Activated CD4-positive, alpha-beta T cell treated with anti-CD3 and anti-CD28 coated beads for 36 hours (primary cell): ENCODE measurements around the gene ANAPC2. TPM values are rescaled to one million over a fixed set of nuclear protein-coding genes. Genes with fewer than 3 reads are reported as not detected.

Source experiments
- ATAC-seq: fragments of 200-7000 bp; cut with Tn5 transposase; one replicate; pipeline ENCODE4 v1.10.0; 2021; ENCODE audit warnings: mild to moderate bottlenecking, moderate library complexity
- CTCF ChIA-PET: fragments of 350-600 bp; sonication (Branson Sonifier 250); formaldehyde crosslinking; loops from one replicate; lab custom pipeline; 2021; ENCODE audit warnings: antibody characterized with exemption; lab: Charles Lee
- POLR2A ChIA-PET: fragments of 350-600 bp; sonication (Branson Sonifier 250); formaldehyde crosslinking; loops from one replicate; lab custom pipeline; 2021; ENCODE audit warnings: antibody characterized with exemption, inconsistent platforms; lab: Charles Lee
- DNase-seq: peaks from one replicate; pipeline ENCODE4 v3.0.0-alpha.2; 2020
- H3K27ac Mint-ChIP-seq: one replicate; pipeline ENCODE4 v1.8.0; 2021; ENCODE audit warnings: mixed read lengths
- H3K27me3 Mint-ChIP-seq: one replicate; pipeline ENCODE4 v1.8.0; 2021; ENCODE audit warnings: mixed read lengths
- H3K36me3 Mint-ChIP-seq: one replicate; pipeline ENCODE4 v1.8.0; 2021; ENCODE audit warnings: low read depth, mixed read lengths
- H3K4me1 Mint-ChIP-seq: one replicate; pipeline ENCODE4 v1.8.0; 2021; ENCODE audit warnings: mixed read lengths
- H3K4me3 Mint-ChIP-seq: one replicate; pipeline ENCODE4 v1.8.0; 2021; ENCODE audit warnings: mild to moderate bottlenecking, moderate library complexity, mixed read lengths
- H3K9me3 Mint-ChIP-seq: one replicate; pipeline ENCODE4 v1.8.0; 2021; ENCODE audit warnings: low read depth, mixed read lengths
- intact Hi-C, 2 experiments: fragments of 100-400 bp; cut with DNase I in 1 of 2; cut with micrococcal nuclease in 1 of 2; formaldehyde crosslinking; loops; one replicate each; pipeline versions ENCODE4 v1.14.2 to v1.15.1; 2022 to 2024; cut with DNase I, micrococcal nuclease
- total RNA-seq, 2 experiments: library from RNA; stranded (reverse); gene quantifications; one replicate each; pipeline ENCODE4 v1.2.3, GENCODE V29; 2021

ANAPC2 gene
- total RNA-seq, 2 experiments from 2014 or later: 30.8 to 38.4 TPM

DNA sequence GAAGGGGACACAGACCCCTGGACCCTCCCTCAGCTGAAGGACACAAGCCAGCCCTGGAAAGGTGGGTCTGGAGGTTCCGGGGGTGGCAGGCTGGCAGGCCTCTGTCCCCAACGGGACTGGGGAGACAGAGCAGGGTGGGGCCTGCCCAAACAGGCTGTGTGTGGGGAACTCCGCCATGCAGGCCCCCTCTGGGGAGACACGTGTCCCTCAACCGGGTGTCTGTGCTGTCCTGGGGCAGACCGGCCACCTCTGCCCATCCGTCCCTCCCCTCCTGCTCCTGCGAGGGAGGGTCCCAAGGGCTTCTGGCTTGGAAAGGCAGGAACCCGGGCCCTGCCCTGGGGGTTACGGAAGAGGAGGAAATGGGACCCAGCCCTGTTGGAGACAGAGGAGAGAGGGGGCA lies 43.7 kb upstream of the ANAPC2 start:
- Mint-ChIP-seq H3K27ac (no peak overlapping the region), H3K27me3 (peaks cover 4% of the 10 kb centered on the region), H3K9me3 (no peaks in the 10 kb centered on the region), H3K4me3 (no peak overlapping the region), H3K4me1 (peaks cover 5% of the 10 kb centered on the region), H3K36me3 (no peaks in the 10 kb centered on the region)
- ChIA-PET CTCF (no interaction called here), POLR2A (no interaction called here)
- ATAC-seq: no peak
- DNase-seq: no peak
- intact Hi-C loops: no loop called here

GRCh38 chr9:137231372-137232039 lies 43.1 kb upstream of the ANAPC2 start:
- CTCF ChIA-PET: no interaction called here
- H3K4me3 Mint-ChIP-seq: no peak overlapping the region

GRCh38 chr9:137230705-137231371 lies 42.5 kb upstream of the ANAPC2 start, which contains the start of gene SLC34A3:
TSS of gene SLC34A3 (plus strand) at chr9:137230901. CDS start at chr9:137231703, 802 bp downstream.
- peaks cover 2% of the 10 kb centered on the region for H3K4me1 Mint-ChIP-seq

More at GRCh38 chr9:137231372-137232039, 43.1 kb upstream of the ANAPC2 start:
- peaks cover 4% of the 10 kb centered on the region for H3K27me3 Mint-ChIP-seq
- ATAC-seq: no peak
- no peak for DNase-seq
- no peaks in the 10 kb centered on the region for H3K9me3 Mint-ChIP-seq
- H3K36me3 Mint-ChIP-seq: no peaks in the 10 kb centered on the region
- intact Hi-C loops: no loop called here
- POLR2A ChIA-PET: no interaction called here
- no peak overlapping the region for H3K27ac Mint-ChIP-seq
- H3K4me1 Mint-ChIP-seq: peaks cover 2% of the 10 kb centered on the region

GRCh38 chr9:137229903-137230704 lies 41.7 kb upstream of the ANAPC2 start:
- CTCF ChIA-PET: interaction anchor here (0.5 kb wide), 1 partner anchor 95 kb away, joined by 3 read pairs; no protein-coding TSS in a partner anchor
- POLR2A ChIA-PET: no interaction called here
- no peak for ATAC-seq
- Mint-ChIP-seq H3K4me3 (no peak overlapping the region), H3K27me3 (peaks cover 4% of the 10 kb centered on the region), H3K4me1 (peaks cover 5% of the 10 kb centered on the region), H3K9me3 (no peaks in the 10 kb centered on the region), H3K27ac (no peak overlapping the region), H3K36me3 (no peaks in the 10 kb centered on the region)
- no peak for DNase-seq
- intact Hi-C loops: loop anchor here in 1 of 2 experiments (10.0 kb wide), 2 partner anchors 185 to 445 kb away; partner anchors contain the start of gene NPDC1

More at GRCh38 chr9:137230705-137231371, 42.5 kb upstream of the ANAPC2 start, which contains the start of gene SLC34A3:
- H3K9me3 Mint-ChIP-seq: no peaks in the 10 kb centered on the region
- no peak within 1 kb of the TSS for H3K27ac Mint-ChIP-seq
- H3K36me3 Mint-ChIP-seq: no peaks in the 10 kb centered on the region
- DNase-seq: no peak
- ATAC-seq: no peak
- intact Hi-C loops: no loop called here
- peaks cover 4% of the 10 kb centered on the region for H3K27me3 Mint-ChIP-seq
- no peak within 1 kb of the TSS for H3K4me3 Mint-ChIP-seq
- POLR2A ChIA-PET: no interaction called here
- CTCF ChIA-PET: no interaction called here

DNA sequence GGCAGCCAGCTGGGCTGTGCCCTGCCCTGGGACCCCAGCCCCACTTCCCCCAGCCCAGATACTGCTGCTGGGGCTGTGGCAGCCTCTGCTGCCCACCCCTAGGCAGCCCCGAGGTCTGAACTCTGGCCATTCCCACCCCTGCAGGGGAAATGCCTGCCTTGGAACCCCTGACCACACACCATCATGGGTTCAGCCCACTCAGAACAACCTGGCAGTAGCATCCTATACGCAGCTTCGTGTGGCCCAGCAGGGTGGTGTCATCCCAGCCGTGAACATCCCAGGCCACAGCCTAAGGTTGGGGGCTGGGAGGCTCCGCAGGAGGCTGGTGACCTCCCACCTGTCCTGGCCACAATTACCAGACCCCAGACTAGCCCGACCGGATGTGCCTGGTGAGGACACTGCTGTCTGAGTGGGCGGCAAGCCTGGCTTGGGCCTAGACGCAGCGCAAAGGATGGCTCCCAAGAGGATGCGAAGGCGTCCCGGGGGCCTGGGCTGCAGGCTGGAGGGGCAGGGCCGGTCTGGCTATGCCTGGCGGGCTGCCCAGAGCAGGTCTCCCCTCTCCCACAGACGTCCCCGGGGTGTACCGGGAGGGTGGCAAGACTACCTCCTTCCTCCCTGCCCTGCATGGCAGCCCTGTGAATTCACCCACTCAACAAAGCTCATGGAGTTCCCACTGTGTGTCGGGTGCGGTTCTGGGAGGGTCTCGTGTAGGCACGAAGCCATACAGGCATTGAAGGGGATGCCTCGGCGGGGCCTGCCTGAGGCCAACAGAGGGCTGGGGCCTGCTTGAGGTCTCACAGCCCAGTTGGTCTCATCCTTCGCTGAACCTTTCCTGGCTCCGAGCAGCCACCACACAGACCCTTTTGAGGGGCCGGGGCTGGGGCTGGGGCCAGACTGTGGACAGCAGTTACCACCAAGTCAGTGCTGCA lies 40.9 kb upstream of the ANAPC2 start:
- no peak overlapping the region for H3K27ac Mint-ChIP-seq
- H3K36me3 Mint-ChIP-seq: no peaks in the 10 kb centered on the region
- H3K4me3 Mint-ChIP-seq: no peak overlapping the region
- peaks cover 2% of the 10 kb centered on the region for H3K27me3 Mint-ChIP-seq
- intact Hi-C loops: loop anchor here in 1 of 2 experiments (10.0 kb wide), 2 partner anchors 184 to 444 kb away; partner anchors contain the start of gene NPDC1
- DNase-seq (no peak), ATAC-seq (no peak)
- POLR2A ChIA-PET: no interaction called here
- H3K4me1 Mint-ChIP-seq: peaks cover 8% of the 10 kb centered on the region
- CTCF ChIA-PET: interaction anchor here (0.5 to 0.7 kb wide), 2 partner anchors 12 to 183 kb away, joined by 3 read pairs; no protein-coding TSS in a partner anchor
- H3K9me3 Mint-ChIP-seq: no peaks in the 10 kb centered on the region

DNA sequence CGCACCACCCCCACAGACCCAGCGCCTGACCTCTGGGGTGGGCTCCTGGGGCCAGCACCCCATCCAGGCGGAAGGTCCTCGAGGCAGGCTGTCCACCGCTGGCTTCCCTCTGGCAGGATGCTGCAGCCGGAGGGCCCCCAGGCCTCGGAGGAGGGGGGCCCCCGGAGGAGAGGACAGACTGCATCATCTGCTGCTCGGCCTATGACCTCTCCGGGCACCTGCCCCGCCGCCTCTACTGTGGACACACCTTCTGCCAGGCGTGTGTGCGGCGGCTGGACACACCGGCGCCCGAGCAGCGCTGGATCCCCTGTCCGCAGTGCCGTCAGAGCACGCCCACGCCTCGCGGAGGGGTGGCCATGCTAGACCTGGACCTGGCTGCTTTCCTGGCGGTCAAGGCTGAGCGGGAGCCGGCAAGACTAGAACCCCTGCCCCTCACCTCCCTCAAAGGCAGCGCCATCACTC lies 40.2 kb upstream of the ANAPC2 start:
- CTCF ChIA-PET: interaction anchor here (0.5 kb wide), 1 partner anchor 182 kb away, joined by 3 read pairs; no protein-coding TSS in a partner anchor
- intact Hi-C loops: loop anchor here in 1 of 2 experiments (10.0 kb wide), 2 partner anchors 184 to 444 kb away; partner anchors contain the start of gene NPDC1
- Mint-ChIP-seq H3K4me1 (peaks cover 8% of the 10 kb centered on the region), H3K9me3 (no peaks in the 10 kb centered on the region), H3K4me3 (no peak overlapping the region), H3K27ac (no peak overlapping the region), H3K36me3 (no peaks in the 10 kb centered on the region), H3K27me3 (peaks cover 2% of the 10 kb centered on the region)
- ATAC-seq (no peak), DNase-seq (no peak)
- POLR2A ChIA-PET: no interaction called here

GRCh38 chr9:137227853-137228505 lies 39.6 kb upstream of the ANAPC2 start:
- ATAC-seq: no peak
- CTCF ChIA-PET: interaction anchor here (0.6 to 2.9 kb wide), 8 partner anchors 9 to 181 kb away, joined by 3 to 13 read pairs (median 8); partner anchors contain the start of genes NDOR1, NPDC1, TMEM203 and TPRN
- Mint-ChIP-seq H3K4me3 (no peak overlapping the region), H3K4me1 (peaks cover 8% of the 10 kb centered on the region), H3K27ac (no peak overlapping the region), H3K9me3 (no peaks in the 10 kb centered on the region), H3K36me3 (no peaks in the 10 kb centered on the region), H3K27me3 (peaks cover 2% of the 10 kb centered on the region)
- no peak for DNase-seq
- POLR2A ChIA-PET: interaction anchor here (1.0 kb wide), 1 partner anchor 13 kb away, joined by 6 read pairs; the partner anchor contains the start of gene TUBB4B
- intact Hi-C loops: loop anchor here (1.0 to 10.0 kb wide), 3 partner anchors 110 to 443 kb away; partner anchors contain the start of gene NPDC1 (in 1 of the 2)

DNA sequence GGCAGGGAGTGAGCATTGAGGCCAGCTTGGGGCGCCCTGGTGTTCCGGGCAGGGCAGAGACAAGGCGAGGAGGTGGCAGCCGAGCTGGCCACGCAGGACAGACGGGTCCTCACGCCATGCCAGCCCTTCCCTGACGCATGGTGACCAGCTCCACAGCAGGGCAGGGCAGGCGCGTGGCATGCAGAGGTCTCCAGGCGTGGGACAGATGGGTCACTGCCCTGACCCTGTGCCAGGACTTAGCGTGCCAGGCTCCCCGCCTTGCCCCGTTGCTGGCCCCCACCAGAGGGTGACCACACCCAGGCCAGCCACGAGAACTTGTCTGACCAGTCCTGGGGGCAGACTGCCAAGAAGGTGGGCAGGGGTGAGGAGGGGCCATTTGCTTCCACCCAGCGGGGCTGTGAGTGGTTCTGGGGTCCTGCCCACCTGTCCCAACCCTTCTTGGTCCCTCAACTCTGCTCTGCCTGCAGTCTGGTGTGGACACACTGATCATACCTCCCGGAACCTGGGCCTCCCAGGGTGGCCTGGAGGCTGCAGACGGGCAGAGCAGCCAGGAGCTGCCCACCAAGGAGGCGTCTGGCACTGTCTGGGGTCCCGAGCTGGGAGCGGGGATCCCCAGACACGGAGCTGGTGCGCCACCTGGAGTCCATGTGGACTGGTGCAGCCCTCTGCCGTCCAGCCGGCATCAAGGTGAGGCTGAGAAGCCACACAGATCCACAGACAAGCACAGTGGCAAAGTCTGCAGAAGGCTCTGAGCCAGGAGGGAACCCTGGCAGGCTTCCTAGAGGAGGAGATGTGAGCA lies 38.9 kb upstream of the ANAPC2 start, which contains the start of gene RNF224:
TSS of gene RNF224 (plus strand) at position 449 of the 799 bp plus-strand sequence. CDS start 834 bp downstream, outside the sequence.
- ATAC-seq (peak; percentile 38), DNase-seq (peak; percentile 90)
- ChIA-PET CTCF (interaction anchor here (0.5 to 2.9 kb wide), 14 partner anchors 9 to 181 kb away, joined by 3 to 13 read pairs (median 4); partner anchors contain the start of genes NDOR1, NPDC1, TMEM203 and TPRN), POLR2A (interaction anchor here (1.0 kb wide), 1 partner anchor 13 kb away, joined by 6 read pairs; the partner anchor contains the start of gene TUBB4B)
- peaks cover 8% of the 10 kb centered on the region for H3K4me1 Mint-ChIP-seq
- H3K4me3 Mint-ChIP-seq: no peak within 1 kb of the TSS
- no peak within 1 kb of the TSS for H3K27ac Mint-ChIP-seq
- no peaks in the 10 kb centered on the region for H3K9me3 Mint-ChIP-seq
- no peaks in the 10 kb centered on the region for H3K36me3 Mint-ChIP-seq
- peaks cover 2% of the 10 kb centered on the region for H3K27me3 Mint-ChIP-seq
- intact Hi-C loops: loop anchor here (1.0 to 10.0 kb wide), 3 partner anchors 109 to 442 kb away; partner anchors contain the start of gene NPDC1 (in 1 of the 2)
